ENCODE measurements around the gene GDPD5.

Gene GDPD5

GRCh38 chr11:75496305-75496752 is 29.4 kb downstream of the GDPD5 start:
- Histone ChIP-seq H3K4me1 (ENCODE audit: low read depth, poor library complexity, severe bottlenecking) (no peaks in the 10 kb centered on the region), H3K79me2 (ENCODE audit: insufficient read depth, low read depth) (no peaks in the 10 kb centered on the region), H3K27ac (no peak overlapping the region), H3K9ac (no peak overlapping the region), H3K36me3 (ENCODE audit: insufficient read depth) (no peaks in the 10 kb centered on the region), H2AFZ (ENCODE audit: low read depth) (no peak overlapping the region), H4K20me1 (ENCODE audit: insufficient read depth) (no peaks in the 10 kb centered on the region), H3K27me3 (ENCODE audit: insufficient read depth, low read depth) (no peaks in the 10 kb centered on the region), H3K4me3 (IDR thresholded peaks at IDR 0.05; ENCODE audit: insufficient read depth, low read depth, low read length) (no peak overlapping the region), H3K4me2 (no peak overlapping the region)
- no peak for TF ChIP-seq CTCF (conservative IDR thresholded peaks at IDR 0.05; ENCODE audit: low read depth, low read length)

GRCh38 chr11:75495749-75496304 is 29.9 kb downstream of the GDPD5 start:
- no peaks in the 10 kb centered on the region for H4K20me1 ChIP-seq (ENCODE audit: insufficient read depth)
- H3K4me1 ChIP-seq (ENCODE audit: low read depth, poor library complexity, severe bottlenecking): no peaks in the 10 kb centered on the region
- H3K4me2 ChIP-seq: no peak overlapping the region
- no peak overlapping the region for H2AFZ ChIP-seq (ENCODE audit: low read depth)
- no peak overlapping the region for H3K27ac ChIP-seq
- H3K79me2 ChIP-seq (ENCODE audit: insufficient read depth, low read depth): no peaks in the 10 kb centered on the region
- H3K9ac ChIP-seq: no peak overlapping the region
- no peak for TF ChIP-seq CTCF (conservative IDR thresholded peaks at IDR 0.05; ENCODE audit: low read depth, low read length)
- no peak overlapping the region for H3K4me3 ChIP-seq (IDR thresholded peaks at IDR 0.05; ENCODE audit: insufficient read depth, low read depth, low read length)
- H3K36me3 ChIP-seq (ENCODE audit: insufficient read depth): no peaks in the 10 kb centered on the region
- no peaks in the 10 kb centered on the region for H3K27me3 ChIP-seq (ENCODE audit: insufficient read depth, low read depth)

- Histone ChIP-seq H2AFZ (ENCODE audit: low read depth) (no peak overlapping the region), H3K9ac (no peak overlapping the region), H3K4me3 (IDR thresholded peaks at IDR 0.05; ENCODE audit: insufficient read depth, low read depth, low read length) (no peak overlapping the region), H3K79me2 (ENCODE audit: insufficient read depth, low read depth) (no peaks in the 10 kb centered on the region), H4K20me1 (ENCODE audit: insufficient read depth) (no peaks in the 10 kb centered on the region), H3K4me1 (ENCODE audit: low read depth, poor library complexity, severe bottlenecking) (no peaks in the 10 kb centered on the region), H3K27me3 (ENCODE audit: insufficient read depth, low read depth) (no peaks in the 10 kb centered on the region), H3K27ac (no peak overlapping the region), H3K4me2 (no peak overlapping the region), H3K36me3 (ENCODE audit: insufficient read depth) (no peaks in the 10 kb centered on the region)
- no peak for TF ChIP-seq CTCF (conservative IDR thresholded peaks at IDR 0.05; ENCODE audit: low read depth, low read length)
Observed at GRCh38 chr11:75493626-75494025, 32.1 kb downstream of the GDPD5 start.

GRCh38 chr11:75492181-75492820 is 33.4 kb downstream of the GDPD5 start:
- Histone ChIP-seq H3K36me3 (ENCODE audit: insufficient read depth) (no peaks in the 10 kb centered on the region), H4K20me1 (ENCODE audit: insufficient read depth) (no peaks in the 10 kb centered on the region), H2AFZ (ENCODE audit: low read depth) (no peak overlapping the region), H3K27ac (no peak overlapping the region), H3K4me1 (ENCODE audit: low read depth, poor library complexity, severe bottlenecking) (no peaks in the 10 kb centered on the region), H3K4me3 (IDR thresholded peaks at IDR 0.05; ENCODE audit: insufficient read depth, low read depth, low read length) (no peak overlapping the region), H3K79me2 (ENCODE audit: insufficient read depth, low read depth) (no peaks in the 10 kb centered on the region), H3K4me2 (no peak overlapping the region), H3K9ac (no peak overlapping the region), H3K27me3 (ENCODE audit: insufficient read depth, low read depth) (no peaks in the 10 kb centered on the region)
- no peak for TF ChIP-seq CTCF (conservative IDR thresholded peaks at IDR 0.05; ENCODE audit: low read depth, low read length)

All from KMS-11 (cell line).